Activated CD4-positive, alpha-beta T cell treated with anti-CD3 and anti-CD28 coated beads, Interleukin-2, amount 50 U/mL, for 24 hours (primary cell): ENCODE results near the gene DMGDH.

Experiments used
- DNase-seq, 2 donors: peaks; one replicate each; pipeline ENCODE4 v3.0.0-alpha.2; 2020; ENCODE audit warnings: low read depth in 1 of 2, low spot score in 1 of 2

The DMGDH gene

GRCh38 chr5:79069488-79070349 lies at the start of gene DMGDH, which contains the start of gene BHMT2:
Gene DMGDH (minus strand): TSS chr5:79069674. CDS start chr5:79069620, 54 bp downstream.
Gene BHMT2 (plus strand): TSS chr5:79069767. CDS start chr5:79069783, 16 bp downstream.
- no peak for DNase-seq

GRCh38 chr5:79112703-79113058 lies 43.2 kb upstream of the DMGDH start:
- no peak for DNase-seq

- no peak for DNase-seq
These were observed 42.7 kb upstream of the DMGDH start for GRCh38 chr5:79111960-79112702.

GRCh38 chr5:79111387-79111959 lies 42.0 kb upstream of the DMGDH start, which contains the start of gene BHMT:
Gene BHMT (plus strand): TSS chr5:79111809. CDS start chr5:79111886, 77 bp downstream.
- DNase-seq: no peak

GRCh38 chr5:79109527-79110492 lies 40.3 kb upstream of the DMGDH start:
- no peak for DNase-seq

GRCh38 chr5:79108792-79109191 lies 39.3 kb upstream of the DMGDH start:
- DNase-seq: no peak

GRCh38 chr5:79108086-79108485 lies 38.6 kb upstream of the DMGDH start:
- no peak for DNase-seq

- DNase-seq: no peak
These were observed 37.7 kb upstream of the DMGDH start for GRCh38 chr5:79107020-79107796.

GRCh38 chr5:79105868-79106267 lies 36.4 kb upstream of the DMGDH start:
- no peak for DNase-seq

GRCh38 chr5:79093762-79094161 lies 24.3 kb upstream of the DMGDH start:
- no peak for DNase-seq

- no peak for DNase-seq
These were observed 21.6 kb upstream of the DMGDH start for GRCh38 chr5:79091064-79091463.

GRCh38 chr5:79088507-79088906 lies 19.0 kb upstream of the DMGDH start:
- no peak for DNase-seq

- no peak for DNase-seq
These were observed 16.6 kb upstream of the DMGDH start for GRCh38 chr5:79086116-79086515.

GRCh38 chr5:79081779-79082178 lies 12.3 kb upstream of the DMGDH start:
- DNase-seq: no peak

GRCh38 chr5:79080804-79081203 lies 11.3 kb upstream of the DMGDH start:
- DNase-seq: no peak

GRCh38 chr5:79077680-79078365 lies 8.3 kb upstream of the DMGDH start:
- DNase-seq: no peak

- DNase-seq: no peak
These were observed 7.3 kb upstream of the DMGDH start for GRCh38 chr5:79076819-79077218.

- no peak for DNase-seq
These were observed 6.4 kb upstream of the DMGDH start for GRCh38 chr5:79075646-79076426.

GRCh38 chr5:79074641-79075040 lies 5.2 kb upstream of the DMGDH start:
- DNase-seq: no peak
